PC-3 (cell line): ENCODE data around the gene EHD4. TPM values are rescaled to one million over a fixed set of nuclear protein-coding genes. Genes with fewer than 3 reads are reported as not detected.

Experiments
- ATAC-seq: fragments of 200-7000 bp; cut with Tn5 transposase; 2 replicates; pipeline ENCODE4 v1.9.1; 2020; ENCODE audit warnings: mild to moderate bottlenecking, moderate library complexity
- BruUV-seq: library from RNA; stranded (reverse); fragments of 400-500 nt; replicated peaks from 2 replicates; lab custom pipeline; 2021; lab: Mats Ljungman, UMichigan
- CTCF ChIA-PET: fragments of 300-600 bp; sonication (Branson Sonifier 250); formaldehyde crosslinking; loops from one replicate; lab custom pipeline; 2022; ENCODE audit warnings: antibody characterized with exemption; lab: Charles Lee
- POLR2A ChIA-PET: fragments of 300-600 bp; sonication (Branson Sonifier 250); formaldehyde crosslinking; loops from one replicate; lab custom pipeline; 2022; ENCODE audit warnings: antibody characterized with exemption; ENCODE audit not compliant: unreplicated experiment; lab: Charles Lee
- DNase-seq: peaks from one replicate; pipeline ENCODE4 v3.0.0-alpha.2; 2015
- H2AFZ ChIP-seq: fragments of 300-600 bp; sonication (generic); 2 replicates; pipeline ENCODE4 v1.6.0; 2016; ENCODE audit warnings: antibody characterized with exemption, low read length
- H3F3A ChIP-seq: fragments of 300-600 bp; sonication (generic); one replicate; pipeline ENCODE4 v1.6.0; 2017; ENCODE audit warnings: antibody characterized with exemption, low read length, control low read depth, mild to moderate bottlenecking; ENCODE audit not compliant: unreplicated experiment
- H3K27ac ChIP-seq: fragments of 300-600 bp; sonication (generic); 2 replicates; pipeline ENCODE4 v1.5.1; 2016; ENCODE audit warnings: mild to moderate bottlenecking, low read length
- H3K27me3 ChIP-seq: fragments of 300-600 bp; sonication (generic); 2 replicates; pipeline ENCODE4 v1.6.1; 2016; ENCODE audit warnings: low read length, mixed read lengths
- H3K36me3 ChIP-seq: fragments of 300-600 bp; sonication (generic); 2 replicates; pipeline ENCODE4 v1.6.1; 2016; ENCODE audit warnings: low read depth, mixed run types, low read length, mixed read lengths
- H3K4me1 ChIP-seq: fragments of 300-600 bp; sonication (generic); 2 replicates; pipeline ENCODE4 v1.5.1; 2016; ENCODE audit warnings: low read length; ENCODE audit not compliant: insufficient read depth
- H3K4me2 ChIP-seq: fragments of 300-600 bp; sonication (generic); 2 replicates; pipeline ENCODE4 v1.6.0; 2016; ENCODE audit warnings: low read length
- H3K4me3 ChIP-seq: fragments of 300-600 bp; sonication (generic); 2 replicates; pipeline ENCODE4 v1.5.1; 2016; ENCODE audit warnings: mild to moderate bottlenecking, low read length, mixed read lengths
- H3K79me2 ChIP-seq: fragments of 300-600 bp; sonication (generic); 2 replicates; pipeline ENCODE4 v1.6.1; 2017; ENCODE audit warnings: low read length, mixed read lengths
- H3K9ac ChIP-seq: fragments of 300-600 bp; sonication (generic); 2 replicates; pipeline ENCODE4 v1.6.0; 2016; ENCODE audit warnings: mild to moderate bottlenecking, low read length
- H3K9me2 ChIP-seq: fragments of 300-600 bp; sonication (generic); replicated peaks from 2 replicates; pipeline ENCODE4 v1.6.1; 2016; ENCODE audit warnings: mixed run types, low read length, mixed read lengths
- H3K9me3 ChIP-seq: fragments of 300-600 bp; sonication (generic); 2 replicates; pipeline ENCODE4 v1.6.1; 2016; ENCODE audit warnings: low read length, mixed read lengths
- H4K20me1 ChIP-seq: fragments of 300-600 bp; sonication (generic); 2 replicates; pipeline ENCODE4 v1.6.1; 2016; ENCODE audit warnings: low read length, mixed read lengths
- CTCF ChIP-seq: fragments of 300-600 bp; sonication (generic); conservative IDR thresholded peaks from 2 replicates; pipeline ENCODE4 v1.5.1; 2017; ENCODE audit warnings: antibody characterized with exemption, low read depth, mild to moderate bottlenecking, low read length
- EZH2 ChIP-seq: fragments of 300-600 bp; sonication (generic); IDR thresholded peaks from one replicate; pipeline ENCODE4 v1.6.1; 2017; ENCODE audit warnings: antibody characterized with exemption, mild to moderate bottlenecking, low read length; ENCODE audit not compliant: unreplicated experiment
- EZH2phosphoT487 ChIP-seq: fragments of 300-600 bp; sonication (generic); IDR thresholded peaks from 2 replicates; pipeline ENCODE4 v1.6.1; 2018; ENCODE audit warnings: mild to moderate bottlenecking, antibody characterized with exemption, low read length, borderline replicate concordance
- intact Hi-C: fragments of 100-400 bp; cut with micrococcal nuclease; formaldehyde crosslinking; loops from 2 replicates; pipeline ENCODE4 v1.9.0; 2023
- total RNA-seq: library from RNA; depleted of rRNA; stranded (reverse); fragments of >200 nt; gene quantifications from 2 replicates; pipeline ENCODE4 v1.2.3, GENCODE V29; 2014

EHD4 gene
- total RNA-seq, 1 experiment from 2014 or later, result 57.8 TPM

GRCh38 chr15:41961001-41961518 is 11.3 kb downstream of the EHD4 start:
- Histone ChIP-seq H3F3A (no peaks in the 10 kb centered on the region), H3K9ac (no peak overlapping the region), H3K36me3 (peaks cover 6% of the 10 kb centered on the region; the same call in 1 of the 2 replicates), H3K4me1 (peaks cover 24% of the 10 kb centered on the region), H3K4me2 (peak overlapping the region; percentile 60), H4K20me1 (peaks cover 33% of the 10 kb centered on the region), H3K27ac (peak overlapping the region; percentile 57), H3K9me2 (no peaks in the 10 kb centered on the region), H3K9me3 (no peaks in the 10 kb centered on the region), H3K79me2 (peaks cover 92% of the 10 kb centered on the region), H3K27me3 (no peaks in the 10 kb centered on the region), H3K4me3 (0 out of 2 replicates have a peak overlapping the region, but pooled peaks have one; percentile 1), H2AFZ (no peak overlapping the region)
- intact Hi-C loops, result loop anchor here (1.0 kb wide), 1 partner anchor 14 kb away; no protein-coding TSS in a partner anchor
- BruUV-seq, result TSS peak; percentile 16
- DNase-seq, result peak; percentile 48
- CTCF ChIA-PET, result interaction anchor here (1.0 kb wide), 1 partner anchor 124 kb away, joined by 3 read pairs; no protein-coding TSS in a partner anchor
- POLR2A ChIA-PET, result no interaction called here
- no peak for TF ChIP-seq CTCF
- no peak for TF ChIP-seq EZH2phosphoT487
- no peak for TF ChIP-seq EZH2
- peak; percentile 72 for ATAC-seq

- Histone ChIP-seq H3K36me3 (peaks cover 15% of the 10 kb centered on the region; the same call in 1 of the 2 replicates), H3K27me3 (no peaks in the 10 kb centered on the region), H3K79me2 (peaks cover 85% of the 10 kb centered on the region), H4K20me1 (peaks cover 42% of the 10 kb centered on the region), H3F3A (no peaks in the 10 kb centered on the region), H3K9ac (no peak overlapping the region), H2AFZ (no peak overlapping the region), H3K4me3 (no peak overlapping the region), H3K4me1 (peaks cover 24% of the 10 kb centered on the region), H3K9me3 (no peaks in the 10 kb centered on the region), H3K9me2 (no peaks in the 10 kb centered on the region), H3K4me2 (no peak overlapping the region), H3K27ac (no peak overlapping the region)
- CTCF ChIA-PET, result no interaction called here
- no TSS peak for BruUV-seq
- intact Hi-C loops, result no loop called here
- TF ChIP-seq CTCF, result no peak
- no peak for TF ChIP-seq EZH2
- TF ChIP-seq EZH2phosphoT487, result no peak
- POLR2A ChIA-PET, result no interaction called here
- DNase-seq (no peak), ATAC-seq (no peak)
Measured at GRCh38 chr15:41958002-41958420, 14.3 kb downstream of the EHD4 start.

- Histone ChIP-seq H4K20me1 (peaks cover 41% of the 10 kb centered on the region), H3K9me2 (no peaks in the 10 kb centered on the region), H3K4me2 (no peak overlapping the region), H3K4me3 (no peak overlapping the region), H3F3A (no peaks in the 10 kb centered on the region), H3K36me3 (peaks cover 21% of the 10 kb centered on the region; the same call in 1 of the 2 replicates), H3K4me1 (peaks cover 24% of the 10 kb centered on the region), H2AFZ (no peak overlapping the region), H3K79me2 (peaks cover 83% of the 10 kb centered on the region), H3K27ac (no peak overlapping the region), H3K9me3 (no peaks in the 10 kb centered on the region), H3K9ac (no peak overlapping the region), H3K27me3 (no peaks in the 10 kb centered on the region)
- TF ChIP-seq EZH2 (no peak), CTCF (no peak), EZH2phosphoT487 (no peak)
- ATAC-seq (peak; percentile 57), DNase-seq (no peak)
- BruUV-seq, result no TSS peak
- CTCF ChIA-PET, result no interaction called here
- POLR2A ChIA-PET, result no interaction called here
- intact Hi-C loops, result no loop called here
Measured at GRCh38 chr15:41957021-41957897, 15.1 kb downstream of the EHD4 start.
